B cell (primary cell): Measurements from ENCODE around the gene ZMYND12. TPM values are rescaled to one million over a fixed set of nuclear protein-coding genes. Genes with fewer than 3 reads are reported as not detected.

Source experiments
- ATAC-seq: fragments of 200-7000 bp; cut with Tn5 transposase; one replicate; pipeline ENCODE4 v1.10.0; 2021; ENCODE audit warnings: low read depth, mild to moderate bottlenecking, moderate number of reproducible peaks, moderate library complexity
- CTCF ChIA-PET: fragments of 350-600 bp; sonication (Branson Sonifier 250); formaldehyde crosslinking; loops from one replicate; lab custom pipeline; 2021; ENCODE audit warnings: antibody characterized with exemption, inconsistent platforms; lab: Charles Lee
- POLR2A ChIA-PET: fragments of 350-600 bp; sonication (Branson Sonifier 250); formaldehyde crosslinking; loops from one replicate; lab custom pipeline; 2021; ENCODE audit warnings: antibody characterized with exemption; lab: Charles Lee
- DNase-seq: peaks from one replicate; pipeline ENCODE4 v3.0.0; 2013
- H2AFZ ChIP-seq: 2 replicates; pipeline ENCODE4 v1.6.1; 2012; ENCODE audit warnings: mild to moderate bottlenecking, low read depth, low read length; ENCODE audit not compliant: insufficient read depth, poor library complexity, severe bottlenecking
- H3K27ac ChIP-seq, 2 donors: 1 replicate in 1 of 2; 2 replicates in 1 of 2; pipeline ENCODE4 v1.5.1; 2012 to 2013; ENCODE audit warnings: low read length in 2 of 2, mild to moderate bottlenecking in 2 of 2, moderate library complexity in 1 of 2
- H3K27me3 ChIP-seq, 4 experiments: fragments of 200-600 bp in 1 of 4; sonication (generic) in 1 of 4; replicated peaks in 1 of 4; 1 replicate in 2 of 4; 2 replicates in 2 of 4; pipeline versions ENCODE4 v1.6.1 to v1.7.0; 2013 to 2016; ENCODE audit warnings: low read length in 3 of 4, mild to moderate bottlenecking in 2 of 4, mixed read lengths in 1 of 4, moderate library complexity in 1 of 4; ENCODE audit not compliant: insufficient read depth in 4 of 4, control insufficient read depth in 3 of 4; ENCODE audit errors: control extremely low read depth in 1 of 4
- H3K36me3 ChIP-seq, 2 experiments: replicated peaks in 1 of 2; 1 replicate in 1 of 2; 2 replicates in 1 of 2; pipeline versions ENCODE4 v1.6.1 to v1.7.1; 2013; ENCODE audit warnings: low read length in 1 of 2; ENCODE audit not compliant: insufficient read depth in 2 of 2, control insufficient read depth in 1 of 2; ENCODE audit errors: control extremely low read depth in 1 of 2, extremely low read depth in 1 of 2
- H3K4me1 ChIP-seq, 2 donors: fragments of 200-600 bp in 1 of 2; sonication (generic) in 1 of 2; 1 replicate in 1 of 2; 2 replicates in 1 of 2; pipeline versions ENCODE4 v1.5.1 to v1.6.1; 2013 to 2017; ENCODE audit warnings: low read length in 2 of 2; ENCODE audit not compliant: control insufficient read depth in 2 of 2, insufficient read depth in 2 of 2
- H3K4me2 ChIP-seq: replicated peaks from 2 replicates; pipeline ENCODE3; 2012; ENCODE audit warnings: mild to moderate bottlenecking, low read depth, low read length; ENCODE audit not compliant: poor library complexity, severe bottlenecking
- H3K4me3 ChIP-seq, 5 experiments: fragments of 200-600 bp in 1 of 5; sonication (generic) in 1 of 5; 1 replicate in 3 of 5; 2 replicates in 2 of 5; pipeline versions ENCODE4 v1.5.1 to v1.7.0; 2011 to 2016; ENCODE audit warnings: low read length in 4 of 5, mild to moderate bottlenecking in 4 of 5, low read depth in 2 of 5, control low read depth in 1 of 5, moderate library complexity in 1 of 5; ENCODE audit not compliant: insufficient read depth in 1 of 5; ENCODE audit errors: control extremely low read depth in 1 of 5, extremely low read depth in 1 of 5
- H3K79me2 ChIP-seq: fragments of 200-600 bp; sonication (generic); one replicate; pipeline ENCODE4 v1.6.0; 2016; ENCODE audit warnings: low read length; ENCODE audit not compliant: control insufficient read depth, insufficient read depth
- H3K9ac ChIP-seq: fragments of 200-600 bp; sonication (generic); 2 replicates; pipeline ENCODE4 v1.6.1; 2017; ENCODE audit warnings: mild to moderate bottlenecking, low read length, moderate library complexity
- H3K9me3 ChIP-seq, 3 donors: one replicate each; pipeline versions ENCODE4 v1.6.1 to v1.7.1; 2013; ENCODE audit warnings: low read length in 2 of 3; ENCODE audit not compliant: control insufficient read depth in 2 of 3, insufficient read depth in 1 of 3; ENCODE audit errors: control extremely low read depth in 1 of 3
- H4K20me1 ChIP-seq: 2 replicates; pipeline ENCODE4 v1.6.0; 2012; ENCODE audit warnings: mild to moderate bottlenecking, low read length; ENCODE audit not compliant: insufficient read depth, control insufficient read depth, poor library complexity, severe bottlenecking
- H3K27ac Mint-ChIP-seq: one replicate; pipeline ENCODE4 v1.8.0; 2021; ENCODE audit warnings: mixed read lengths
- H3K27me3 Mint-ChIP-seq: one replicate; pipeline ENCODE4 v1.8.0; 2021; ENCODE audit warnings: mixed read lengths
- H3K4me1 Mint-ChIP-seq: one replicate; pipeline ENCODE4 v1.8.0; 2021; ENCODE audit warnings: mixed read lengths
- H3K4me3 Mint-ChIP-seq: one replicate; pipeline ENCODE4 v1.8.0; 2021; ENCODE audit warnings: mixed read lengths
- H3K9me3 Mint-ChIP-seq: one replicate; pipeline ENCODE4 v1.8.0; 2022; ENCODE audit warnings: mixed read lengths; ENCODE audit not compliant: insufficient read depth
- CTCF ChIP-seq: fragments of 200-600 bp; IDR thresholded peaks from one replicate; pipeline ENCODE4 v1.8.0; 2022; ENCODE audit warnings: antibody characterized with exemption, mild to moderate bottlenecking
- EZH2 ChIP-seq: IDR thresholded peaks from 2 replicates; pipeline ENCODE4 v1.6.1; 2012; ENCODE audit warnings: borderline replicate concordance, low read depth, mild to moderate bottlenecking, moderate library complexity, low read length; ENCODE audit not compliant: insufficient read depth, poor library complexity, severe bottlenecking
- WGBS: methylation state at CpG from one replicate; pipeline ENCODE4 v1.1.5; 2013; ENCODE audit warnings: missing lambda C conversion rate; ENCODE audit not compliant: insufficient coverage; 5-methylcytosine and 5-hydroxymethylcytosine counted together
- intact Hi-C: fragments of 100-400 bp; cut with micrococcal nuclease; formaldehyde crosslinking; loops from one replicate; pipeline ENCODE4 v1.10.0; 2022
- polyA plus RNA-seq: library from polyadenylated mRNA; depleted of rRNA; stranded (reverse); fragments of >200 nt; gene quantifications from 2 replicates; pipeline ENCODE4 v1.2.3, GENCODE V29; 2012
- total RNA-seq, 2 donors: library from RNA; stranded (reverse); fragments of 120-200 nt in 1 of 2; gene quantifications; 1 replicate in 1 of 2; 2 replicates in 1 of 2; pipeline versions ENCODE4 v1.2.3 to v1.2.4, GENCODE V29; 2013 to 2022

The ZMYND12 gene
- total and polyA plus RNA-seq, 2 donors (not counting 1 experiment from before 2014, with no cell fraction given): 0.34 to 0.79 TPM

GRCh38 chr1:42466030-42466429 lies 10.2 kb upstream of the ZMYND12 start:
- H3K4me3 Mint-ChIP-seq: no peak overlapping the region
- H3K9me3 Mint-ChIP-seq: no peaks in the 10 kb centered on the region
- DNase-seq (no peak), ATAC-seq (no peak)
- TF ChIP-seq EZH2 (no peak), CTCF (no peak)
- peaks cover 13 to 15% of the 10 kb centered on the region in 2 donors for H3K4me1 ChIP-seq
- H3K9me3 ChIP-seq: no peaks in the 10 kb centered on the region
- peaks cover 23% of the 10 kb centered on the region for H3K4me1 Mint-ChIP-seq
- H4K20me1 ChIP-seq: no peaks in the 10 kb centered on the region
- no peak overlapping the region for H3K4me3 ChIP-seq
- POLR2A ChIA-PET: no interaction called here
- H2AFZ ChIP-seq: no peak overlapping the region
- WGBS: 100% methylated on average over 1 of the region's 2 CpGs
- H3K27me3 ChIP-seq: no peaks in the 10 kb centered on the region
- intact Hi-C loops: no loop called here
- H3K27ac Mint-ChIP-seq: no peak overlapping the region
- H3K9ac ChIP-seq: no peak overlapping the region
- H3K27ac ChIP-seq: no peak overlapping the region
- CTCF ChIA-PET: no interaction called here
- peaks cover 0 to 4% of the 10 kb centered on the region in 2 experiments for H3K36me3 ChIP-seq
- no peaks in the 10 kb centered on the region for H3K27me3 Mint-ChIP-seq
- no peaks in the 10 kb centered on the region for H3K79me2 ChIP-seq
- H3K4me2 ChIP-seq: no peak overlapping the region

DNA sequence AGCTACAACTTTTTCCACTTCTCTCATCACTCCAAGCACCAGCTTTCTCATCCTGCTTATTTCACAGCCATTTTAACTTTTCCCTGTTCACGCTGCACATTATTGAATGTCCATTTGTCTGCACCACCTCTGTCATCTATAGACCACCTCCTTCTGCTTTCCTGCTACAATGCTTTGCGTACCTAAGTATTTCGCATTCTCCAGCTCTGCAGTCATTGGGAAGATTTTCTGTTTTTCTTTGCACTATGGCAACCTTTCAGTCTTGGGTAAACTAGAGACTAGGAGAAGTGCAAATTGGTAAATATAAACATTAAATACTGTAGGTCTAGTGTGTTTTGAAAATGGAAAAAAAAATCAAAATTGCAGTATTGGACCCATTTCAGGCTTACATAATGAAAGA lies 8.1 kb upstream of the ZMYND12 start:
- Histone ChIP-seq H3K4me3 (peak overlapping the region in 3 of 5 experiments; percentile 65 to 69 (median 66)), H3K27me3 (no peaks in the 10 kb centered on the region), H3K27ac (peak overlapping the region; percentile 70 to 84), H3K4me1 (peaks cover 13 to 15% of the 10 kb centered on the region in 2 donors), H3K36me3 (peaks cover 0 to 21% of the 10 kb centered on the region in 2 experiments), H3K4me2 (peak overlapping the region; percentile 86), H3K9me3 (no peaks in the 10 kb centered on the region), H4K20me1 (no peaks in the 10 kb centered on the region), H3K9ac (peak overlapping the region; percentile 70), H3K79me2 (no peaks in the 10 kb centered on the region), H2AFZ (peak overlapping the region; percentile 66)
- Mint-ChIP-seq H3K27ac (peak overlapping the region; percentile 93), H3K27me3 (no peaks in the 10 kb centered on the region), H3K4me3 (peak overlapping the region; percentile 73), H3K9me3 (no peaks in the 10 kb centered on the region), H3K4me1 (peaks cover 38% of the 10 kb centered on the region)
- WGBS: 73% methylated on average over 1 of the region's 3 CpGs
- DNase-seq: no peak
- ChIA-PET CTCF (interaction anchor here (1.3 to 1.6 kb wide), 2 partner anchors 429 to 610 kb away, joined by 3 to 4 read pairs; no protein-coding TSS in a partner anchor), POLR2A (no interaction called here)
- no peak for TF ChIP-seq EZH2
- TF ChIP-seq CTCF: no peak
- intact Hi-C loops: loop anchor here (1.0 kb wide), 3 partner anchors 9 to 218 kb away; partner anchors contain the start of genes FOXJ3 and YBX1
- no peak for ATAC-seq
